Nephron (organoid): Measurements from ENCODE around the gene CLDN12.

Experiments
- H3K27ac Mint-ChIP-seq, 3 experiments: 2 replicates each; pipeline ENCODE4 v1.8.0; 2020; ENCODE audit warnings: mixed read lengths in 3 of 3, mild to moderate bottlenecking in 2 of 3, moderate library complexity in 1 of 3
- H3K27me3 Mint-ChIP-seq: 2 replicates; pipeline ENCODE4 v1.8.0; 2021; ENCODE audit warnings: low read depth, mild to moderate bottlenecking, moderate library complexity, mixed read lengths
- H3K36me3 Mint-ChIP-seq: 2 replicates; pipeline ENCODE4 v1.8.0; 2020; ENCODE audit warnings: low read depth, mixed read lengths
- H3K4me1 Mint-ChIP-seq: 2 replicates; pipeline ENCODE4 v1.8.0; 2020; ENCODE audit warnings: mixed read lengths
- H3K4me3 Mint-ChIP-seq, 3 experiments: 2 replicates each; pipeline ENCODE4 v1.8.0; 2020; ENCODE audit warnings: mild to moderate bottlenecking in 3 of 3, mixed read lengths in 3 of 3, moderate library complexity in 2 of 3
- H3K9me3 Mint-ChIP-seq: 2 replicates; pipeline ENCODE4 v1.8.0; 2020; ENCODE audit warnings: mixed read lengths
- CTCF ChIP-seq, 3 experiments: fragments of 200-600 bp; sonication (generic); IDR thresholded peaks; one replicate each; pipeline ENCODE4 v1.5.0; 2021; ENCODE audit warnings: antibody characterized with exemption in 3 of 3; ENCODE audit not compliant: unreplicated experiment in 3 of 3

The CLDN12 gene

GRCh38 chr7:90445633-90446032 lies 42.4 kb downstream of the CLDN12 start:
- Mint-ChIP-seq H3K36me3 (no peaks in the 10 kb centered on the region), H3K9me3 (peaks cover 5% of the 10 kb centered on the region), H3K27me3 (no peaks in the 10 kb centered on the region), H3K27ac (no peak overlapping the region), H3K4me1 (no peaks in the 10 kb centered on the region), H3K4me3 (no peak overlapping the region)
- TF ChIP-seq CTCF (IDR thresholded peaks at IDR 0.05; ENCODE audit: unreplicated experiment in 3 of 3), result no peak

GRCh38 chr7:90446137-90446899 lies 43.1 kb downstream of the CLDN12 start:
- H3K36me3 Mint-ChIP-seq, result no peaks in the 10 kb centered on the region
- no peak overlapping the region for H3K4me3 Mint-ChIP-seq
- no peaks in the 10 kb centered on the region for H3K27me3 Mint-ChIP-seq
- TF ChIP-seq CTCF (IDR thresholded peaks at IDR 0.05; ENCODE audit: unreplicated experiment in 3 of 3), result no peak
- peaks cover 4% of the 10 kb centered on the region for H3K4me1 Mint-ChIP-seq
- no peak overlapping the region for H3K27ac Mint-ChIP-seq
- H3K9me3 Mint-ChIP-seq, result peaks cover 5% of the 10 kb centered on the region

- peaks cover 48% of the 10 kb centered on the region for H3K4me1 Mint-ChIP-seq
Observed at GRCh38 chr7:90453259-90453891, 50.1 kb downstream of the CLDN12 start.

GRCh38 chr7:90453931-90454330 lies 50.7 kb downstream of the CLDN12 start:
- peak overlapping the region; percentile 71 to 76 (median 74) for H3K27ac Mint-ChIP-seq
- peaks cover 5% of the 10 kb centered on the region for H3K9me3 Mint-ChIP-seq
- TF ChIP-seq CTCF (IDR thresholded peaks at IDR 0.05; ENCODE audit: unreplicated experiment in 3 of 3), result no peak
- H3K36me3 Mint-ChIP-seq, result no peaks in the 10 kb centered on the region
- H3K4me3 Mint-ChIP-seq, result peak overlapping the region in 1 of 3 experiments; percentile 7
- no peaks in the 10 kb centered on the region for H3K27me3 Mint-ChIP-seq
- H3K4me1 Mint-ChIP-seq, result peaks cover 48% of the 10 kb centered on the region

More at GRCh38 chr7:90453259-90453891, 50.1 kb downstream of the CLDN12 start:
- Mint-ChIP-seq H3K4me3 (peak overlapping the region in 1 of 3 experiments; percentile 7), H3K36me3 (no peaks in the 10 kb centered on the region), H3K9me3 (peaks cover 5% of the 10 kb centered on the region), H3K27me3 (no peaks in the 10 kb centered on the region), H3K27ac (peak overlapping the region; percentile 71 to 76 (median 74))
- no peak for TF ChIP-seq CTCF (IDR thresholded peaks at IDR 0.05; ENCODE audit: unreplicated experiment in 3 of 3)

- H3K4me3 Mint-ChIP-seq, result peak overlapping the region; percentile 53 to 70 (median 68)
- no peaks in the 10 kb centered on the region for H3K36me3 Mint-ChIP-seq
- TF ChIP-seq CTCF (IDR thresholded peaks at IDR 0.05; ENCODE audit: unreplicated experiment in 3 of 3), result peak; percentile 62 to 83 (median 62)
- no peaks in the 10 kb centered on the region for H3K27me3 Mint-ChIP-seq
- H3K9me3 Mint-ChIP-seq, result no peaks in the 10 kb centered on the region
- peak overlapping the region; percentile 37 to 73 (median 69) for H3K27ac Mint-ChIP-seq
- peaks cover 48% of the 10 kb centered on the region for H3K4me1 Mint-ChIP-seq
Observed at GRCh38 chr7:90455163-90456030, 52.1 kb downstream of the CLDN12 start.
